Myometrial cell (primary cell): ENCODE data around the gene MAB21L2. TPM values are rescaled to one million over a fixed set of nuclear protein-coding genes. Genes with fewer than 3 reads are reported as not detected.

Experiments used
- total RNA-seq: library from RNA; depleted of rRNA; stranded (reverse); fragments of >200 nt; gene quantifications from 2 replicates; pipeline ENCODE4 v1.2.3, GENCODE V29; 2015

MAB21L2 gene
- 0.58 TPM in 1 of 2 replicates, not detected in the other for total RNA-seq

DNA sequence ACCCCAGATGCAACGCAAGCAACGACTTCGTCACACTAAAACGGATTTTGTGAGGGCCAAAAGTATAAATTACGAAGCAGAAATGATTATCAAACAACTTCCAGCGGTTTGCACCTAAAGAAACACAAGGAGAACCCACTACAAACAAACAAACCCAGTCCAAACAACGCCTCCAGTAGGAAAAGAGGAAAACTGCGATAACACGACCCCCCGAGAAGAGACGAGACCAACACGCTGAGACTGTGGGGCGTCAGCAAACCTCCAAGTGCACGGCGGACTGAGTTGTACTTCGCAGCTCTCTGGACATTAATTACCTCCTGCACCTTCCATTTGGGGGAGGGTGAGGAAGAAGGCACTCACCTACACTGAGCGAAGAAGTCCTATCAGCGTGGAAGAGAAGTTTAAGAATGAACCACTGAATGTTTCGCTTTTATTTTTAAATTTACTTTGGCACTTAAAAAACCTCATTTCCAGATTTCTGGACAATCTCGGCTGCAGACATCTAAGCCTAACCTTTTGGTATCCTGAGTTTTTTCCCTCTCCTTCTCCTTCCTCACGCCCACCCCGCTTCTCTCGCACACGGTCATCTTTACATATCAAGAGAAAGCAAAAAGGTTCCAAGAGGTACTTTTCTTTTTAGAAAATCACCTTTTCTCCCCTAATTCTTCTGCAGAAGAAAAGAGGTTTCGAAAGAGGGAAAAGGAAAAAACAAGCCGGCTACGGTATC lies at the start of gene MAB21L2:
MAB21L2 (plus strand) TSS at position 6 of the 727 bp plus-strand sequence. CDS start 879 bp downstream, outside the sequence.

